Tibial artery (tissue), 4 donors: ENCODE measurements around the gene DDX56.

Experiments
- DNase-seq, 2 donors: peaks; one replicate each; pipeline ENCODE4 v3.0.0-alpha.2; 2019
- H3K27ac ChIP-seq, 2 donors: fragments of 200-600 bp; sonication (generic) in 1 of 2; 1 replicate in 1 of 2; 2 replicates in 1 of 2; pipeline ENCODE4 v1.5.1; 2018 to 2019; ENCODE audit warnings: mild to moderate bottlenecking in 1 of 2
- H3K27me3 ChIP-seq, 2 donors: fragments of 200-600 bp; sonication (generic) in 1 of 2; one replicate each; pipeline versions ENCODE4 v1.5.1 to v1.6.0; 2016 to 2019
- H3K36me3 ChIP-seq, 3 donors: fragments of 200-600 bp; sonication (generic) in 2 of 3; one replicate each; pipeline ENCODE4 v1.5.1; 2016 to 2019; ENCODE audit warnings: mild to moderate bottlenecking in 2 of 3
- H3K4me1 ChIP-seq, 4 donors: fragments of 200-600 bp; sonication (generic) in 2 of 4; 1 replicate in 3 of 4; 2 replicates in 1 of 4; pipeline ENCODE4 v1.5.1; 2016 to 2019
- H3K4me3 ChIP-seq, 2 donors: fragments of 200-600 bp; sonication (generic) in 1 of 2; 1 replicate in 1 of 2; 2 replicates in 1 of 2; pipeline ENCODE4 v1.5.1; 2018 to 2019; ENCODE audit warnings: mild to moderate bottlenecking in 2 of 2
- H3K9me3 ChIP-seq, 3 donors: fragments of 200-600 bp; sonication (generic) in 1 of 3; one replicate each; pipeline ENCODE4 v1.5.1; 2016 to 2019
- intact Hi-C: fragments of 100-400 bp; cut with DNase I; formaldehyde crosslinking; loops from one replicate; pipeline ENCODE4 v1.15.0; 2023; ENCODE audit warnings: low total_unique reads
- TF ChIP-seq, protein P1 (sequence below), 2 experiments: fragments of 200-600 bp in 1 of 2; fragments of 450-650 bp in 1 of 2; IDR thresholded peaks; one replicate each; pipeline ENCODE4 v1.5.1; 2017 to 2019; ENCODE audit warnings: antibody characterized with exemption in 2 of 2, mild to moderate bottlenecking in 1 of 2, moderate library complexity in 1 of 2

Gene DDX56

DNA sequence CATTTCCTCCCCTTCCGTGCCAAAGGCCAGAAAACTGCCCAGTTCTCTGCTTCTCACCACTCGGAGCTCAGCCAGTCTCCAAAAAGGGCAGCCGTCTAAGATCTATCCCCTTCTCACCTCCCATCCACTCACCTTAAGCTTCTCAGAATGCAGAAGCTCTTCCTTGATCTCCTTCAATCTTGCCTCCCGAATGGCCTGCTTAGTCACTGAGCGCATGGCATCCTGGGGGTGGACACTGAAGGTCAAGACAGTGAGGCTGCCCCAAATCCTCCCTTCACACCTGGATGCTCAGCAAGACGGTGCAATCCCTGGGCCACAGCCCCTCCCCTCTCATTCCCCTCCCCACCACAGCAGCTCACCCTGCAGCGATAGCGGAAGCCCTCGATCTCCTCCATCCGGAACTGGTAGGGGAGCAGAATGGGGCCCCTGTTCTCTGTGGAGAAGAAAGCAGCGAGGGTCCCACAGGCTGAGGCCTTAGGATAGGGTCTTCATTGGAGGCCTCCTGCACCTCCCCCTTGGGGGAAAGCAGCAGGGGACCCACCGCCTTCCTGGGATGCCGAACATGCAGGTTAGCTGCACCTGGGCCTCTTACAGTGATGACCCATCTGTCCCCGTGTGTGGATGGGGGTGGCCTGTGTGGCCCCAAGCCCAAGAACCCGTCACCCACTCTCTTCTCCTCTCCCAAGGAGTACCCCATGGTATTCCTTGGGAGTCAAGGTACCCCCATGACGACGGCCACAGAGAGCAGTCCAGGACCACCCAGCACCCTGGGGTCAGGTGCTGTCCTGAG lies 4.7 kb downstream of the DDX56 start:
- H3K4me3 ChIP-seq = no peak overlapping the region
- H3K9me3 ChIP-seq = no peaks in the 10 kb centered on the region
- intact Hi-C loops = loop anchor here (5.0 to 10.0 kb wide), 3 partner anchors 74 to 547 kb away; partner anchors contain the start of gene NUDCD3
- H3K4me1 ChIP-seq = peaks cover 0 to 16% (median 11%) of the 10 kb centered on the region in 4 donors
- TF ChIP-seq, protein P1, sequence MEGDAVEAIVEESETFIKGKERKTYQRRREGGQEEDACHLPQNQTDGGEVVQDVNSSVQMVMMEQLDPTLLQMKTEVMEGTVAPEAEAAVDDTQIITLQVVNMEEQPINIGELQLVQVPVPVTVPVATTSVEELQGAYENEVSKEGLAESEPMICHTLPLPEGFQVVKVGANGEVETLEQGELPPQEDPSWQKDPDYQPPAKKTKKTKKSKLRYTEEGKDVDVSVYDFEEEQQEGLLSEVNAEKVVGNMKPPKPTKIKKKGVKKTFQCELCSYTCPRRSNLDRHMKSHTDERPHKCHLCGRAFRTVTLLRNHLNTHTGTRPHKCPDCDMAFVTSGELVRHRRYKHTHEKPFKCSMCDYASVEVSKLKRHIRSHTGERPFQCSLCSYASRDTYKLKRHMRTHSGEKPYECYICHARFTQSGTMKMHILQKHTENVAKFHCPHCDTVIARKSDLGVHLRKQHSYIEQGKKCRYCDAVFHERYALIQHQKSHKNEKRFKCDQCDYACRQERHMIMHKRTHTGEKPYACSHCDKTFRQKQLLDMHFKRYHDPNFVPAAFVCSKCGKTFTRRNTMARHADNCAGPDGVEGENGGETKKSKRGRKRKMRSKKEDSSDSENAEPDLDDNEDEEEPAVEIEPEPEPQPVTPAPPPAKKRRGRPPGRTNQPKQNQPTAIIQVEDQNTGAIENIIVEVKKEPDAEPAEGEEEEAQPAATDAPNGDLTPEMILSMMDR (IDR thresholded peaks at IDR 0.05) = no peak
- H3K36me3 ChIP-seq = peaks cover 59 to 89% (median 86%) of the 10 kb centered on the region in 3 donors
- H3K27ac ChIP-seq = no peak overlapping the region
- DNase-seq = peak in 1 of 2 donors; percentile 59
- H3K27me3 ChIP-seq = no peaks in the 10 kb centered on the region

DNA sequence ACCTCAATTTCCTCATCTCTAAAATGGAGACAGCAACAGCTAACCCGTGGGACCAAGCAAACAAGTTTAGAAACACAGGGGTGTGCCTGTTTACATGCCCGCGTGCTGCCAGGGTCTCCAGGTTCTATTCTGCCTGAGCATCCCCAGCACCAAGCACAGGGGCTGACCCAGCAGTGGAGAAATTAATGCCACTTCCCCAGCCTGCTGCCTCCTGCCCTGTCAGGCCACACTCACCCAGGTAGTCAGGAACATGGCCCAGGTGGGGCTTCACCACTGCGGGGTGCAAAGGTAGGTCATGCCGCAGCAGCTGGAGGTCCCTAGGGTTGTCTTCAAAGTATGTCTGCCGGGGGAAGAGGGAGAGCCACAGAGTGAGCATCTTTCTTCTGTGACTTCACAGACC lies 5.8 kb downstream of the DDX56 start:
- no peaks in the 10 kb centered on the region for H3K27me3 ChIP-seq

DNA sequence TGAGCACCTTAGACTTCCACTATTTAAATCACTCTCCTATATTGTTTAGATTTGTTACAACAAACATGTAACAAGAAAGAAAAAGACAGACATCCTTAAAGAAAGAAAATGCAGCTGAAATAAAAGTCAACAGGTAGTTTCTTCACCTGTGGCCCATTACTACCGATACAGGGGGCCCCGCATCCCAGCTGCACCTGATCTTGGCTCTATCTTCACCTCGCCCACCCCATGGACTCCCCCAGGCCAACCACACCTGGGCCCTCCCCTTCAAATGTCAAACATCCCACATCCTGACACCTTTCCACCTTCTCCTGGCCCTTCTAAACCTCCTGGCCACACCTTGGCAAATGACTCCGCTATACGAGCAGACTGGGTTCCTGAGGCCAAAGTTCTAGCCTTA lies 7.0 kb downstream of the DDX56 start:
- TF ChIP-seq, protein P1 (IDR thresholded peaks at IDR 0.05) = no peak
- H3K36me3 ChIP-seq = peaks cover 56 to 88% (median 78%) of the 10 kb centered on the region in 3 donors
- no peaks in the 10 kb centered on the region for H3K9me3 ChIP-seq
- H3K4me1 ChIP-seq = no peaks in the 10 kb centered on the region
- intact Hi-C loops = loop anchor here (5.0 to 10.0 kb wide), 3 partner anchors 72 to 544 kb away; partner anchors contain the start of gene NUDCD3
- H3K27ac ChIP-seq = no peak overlapping the region
- DNase-seq = peak in 1 of 2 donors; percentile 52
- no peak overlapping the region for H3K4me3 ChIP-seq
- no peaks in the 10 kb centered on the region for H3K27me3 ChIP-seq

More for the DNA sequence above, 5.8 kb downstream of the DDX56 start:
- TF ChIP-seq, protein P1 (IDR thresholded peaks at IDR 0.05) = no peak
- Histone ChIP-seq H3K36me3 (peaks cover 64 to 97% (median 90%) of the 10 kb centered on the region in 3 donors), H3K27ac (no peak overlapping the region), H3K9me3 (no peaks in the 10 kb centered on the region), H3K4me3 (no peak overlapping the region), H3K4me1 (peaks cover 0 to 11% (median 6%) of the 10 kb centered on the region in 4 donors)
- DNase-seq = peak in 1 of 2 donors; percentile 48
- intact Hi-C loops = loop anchor here (5.0 to 10.0 kb wide), 3 partner anchors 73 to 546 kb away; partner anchors contain the start of gene NUDCD3

DNA sequence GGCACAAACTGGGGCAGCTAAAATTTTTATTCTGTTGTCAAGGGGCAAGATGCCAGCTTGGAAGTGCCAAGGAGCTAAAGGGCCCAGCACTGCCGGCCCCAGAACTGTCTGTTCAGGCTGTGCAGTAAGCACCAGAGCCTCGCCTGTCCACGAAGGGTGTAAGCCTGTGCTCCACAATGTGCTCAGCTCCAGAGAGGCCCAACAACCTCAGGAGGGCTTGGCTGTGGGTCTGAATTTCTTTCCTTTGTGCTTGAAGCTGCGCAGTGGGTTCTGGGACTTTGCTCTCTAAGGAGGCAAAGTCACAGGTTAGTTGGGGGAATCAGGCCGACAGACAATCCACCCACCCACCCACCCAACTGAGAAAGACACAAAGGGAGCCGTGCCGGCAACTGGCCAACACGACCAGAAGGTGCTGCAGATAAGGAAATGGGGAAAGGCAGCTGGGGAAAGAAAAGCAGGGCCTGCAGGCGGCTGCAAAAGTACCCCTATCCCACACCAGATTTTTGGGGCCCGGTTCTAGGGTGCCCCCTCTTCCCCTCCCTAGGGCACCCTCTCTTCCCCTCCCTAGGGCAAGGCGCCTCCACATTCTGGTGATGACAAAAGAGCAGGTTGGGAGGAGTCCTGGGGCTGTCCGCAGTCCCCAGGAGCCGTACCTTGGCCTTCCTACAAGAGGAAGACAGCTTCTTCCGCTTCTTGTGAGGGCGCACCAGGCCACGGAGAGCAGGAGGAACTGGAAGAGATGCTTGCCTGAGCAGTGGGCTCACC lies 7.7 kb downstream of the DDX56 start:
- TF ChIP-seq, protein P1 (IDR thresholded peaks at IDR 0.05) = no peak
- H3K27ac ChIP-seq = peak overlapping the region in 1 of 2 donors; percentile 38
- H3K27me3 ChIP-seq = no peaks in the 10 kb centered on the region
- H3K4me1 ChIP-seq = no peaks in the 10 kb centered on the region
- H3K9me3 ChIP-seq = no peaks in the 10 kb centered on the region
- peaks cover 49 to 81% (median 71%) of the 10 kb centered on the region in 3 donors for H3K36me3 ChIP-seq
- intact Hi-C loops = loop anchor here (5.0 to 10.0 kb wide), 3 partner anchors 71 to 544 kb away; partner anchors contain the start of gene NUDCD3
- peak in 1 of 2 donors; percentile 40 for DNase-seq
- no peak overlapping the region for H3K4me3 ChIP-seq

DNA sequence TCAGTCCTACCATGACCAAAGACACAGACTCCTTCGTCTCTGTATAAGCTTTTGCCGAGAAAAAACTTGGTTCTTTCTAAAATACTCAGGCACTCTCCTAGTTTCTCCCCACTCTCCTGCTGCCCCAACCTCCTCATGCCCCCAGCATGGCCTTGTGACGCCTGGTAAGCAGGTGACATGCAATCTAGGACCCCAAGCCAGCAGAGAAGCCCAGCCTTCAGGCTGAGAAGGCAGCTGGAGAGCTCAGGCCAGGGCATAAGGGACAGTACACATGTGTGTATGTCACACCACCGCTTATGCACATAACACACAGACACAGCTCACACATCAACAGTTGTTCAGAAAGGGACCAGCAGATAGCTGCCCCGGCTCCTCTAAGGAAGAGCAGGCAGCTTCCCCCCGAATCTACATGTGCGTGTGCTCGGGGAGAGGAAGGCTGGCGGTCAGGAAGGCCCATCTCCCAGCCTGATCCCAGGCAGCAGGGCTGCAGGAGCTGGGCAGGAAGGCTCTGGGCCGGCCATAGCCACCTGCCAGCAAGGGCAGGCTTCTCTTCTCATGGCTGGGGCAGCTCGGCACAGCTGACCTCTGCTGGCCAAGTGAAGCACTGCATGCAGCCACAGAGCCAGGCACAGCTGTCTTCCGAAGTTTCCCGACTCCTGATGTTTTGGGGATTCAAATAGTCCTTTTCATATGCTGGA lies 8.5 kb downstream of the DDX56 start:
- Histone ChIP-seq H3K27me3 (no peaks in the 10 kb centered on the region), H3K36me3 (peaks cover 42 to 74% (median 64%) of the 10 kb centered on the region in 3 donors), H3K9me3 (no peaks in the 10 kb centered on the region), H3K4me3 (no peak overlapping the region), H3K27ac (peak overlapping the region in 1 of 2 donors; percentile 38), H3K4me1 (no peaks in the 10 kb centered on the region)
- peak; percentile 47 to 77 for DNase-seq
- TF ChIP-seq, protein P1 (IDR thresholded peaks at IDR 0.05) = peak; percentile 87 to 95
- intact Hi-C loops = loop anchor here (5.0 to 10.0 kb wide), 3 partner anchors 70 to 543 kb away; partner anchors contain the start of gene NUDCD3
